K562 (cell line): Measurements from ENCODE around the gene NEK5. TPM values are rescaled to one million over a fixed set of nuclear protein-coding genes. Genes with fewer than 3 reads are reported as not detected.

ENCODE experiments used
- ASH1L ChIP-seq: fragments of 450-650 bp; IDR thresholded peaks from 2 replicates; pipeline ENCODE4 v1.6.1; 2018; ENCODE audit warnings: borderline replicate concordance, mild to moderate bottlenecking, low read depth; ENCODE audit not compliant: partially characterized antibody
- CCNT2 ChIP-seq: IDR thresholded peaks from 2 replicates; pipeline ENCODE4 v1.6.1; 2011; ENCODE audit warnings: borderline replicate concordance, low read depth, mild to moderate bottlenecking, moderate library complexity, mixed read lengths, low read length; ENCODE audit not compliant: insufficient read length; ENCODE audit errors: extremely low read depth
- EZH2 ChIP-seq: IDR thresholded peaks from 2 replicates; pipeline ENCODE4 v1.6.1; 2012; ENCODE audit warnings: low read depth, mild to moderate bottlenecking, inconsistent platforms, low read length, borderline replicate concordance
- FOXA1 ChIP-seq: fragments of 450-650 bp; IDR thresholded peaks from 2 replicates; pipeline ENCODE4 v1.6.1; 2016; ENCODE audit warnings: mild to moderate bottlenecking, borderline replicate concordance
- HMG20A ChIP-seq: fragments of 450-650 bp; formaldehyde crosslinking; conservative IDR thresholded peaks from 2 replicates; pipeline ENCODE4 v1.4.0; 2020; ENCODE audit warnings: mild to moderate bottlenecking, mixed read lengths
- KLF6 ChIP-seq: fragments of 250-450 bp; sonication (Bioruptor Pico); IDR thresholded peaks from 2 replicates; pipeline ENCODE4 v1.4.0; 2020; ENCODE audit warnings: mild to moderate bottlenecking, moderate library complexity, borderline replicate concordance
- LCOR ChIP-seq: sonication (generic); formaldehyde crosslinking; IDR thresholded peaks from 2 replicates; pipeline ENCODE4 v1.8.0; 2022; ENCODE audit warnings: mild to moderate bottlenecking, missing genetic modification reagents
- MCM2 ChIP-seq: fragments of 450-650 bp; IDR thresholded peaks from 2 replicates; pipeline ENCODE4 v1.6.1; 2017; ENCODE audit warnings: low read depth, mild to moderate bottlenecking
- NFIX ChIP-seq: fragments of 250-450 bp; sonication (Bioruptor Pico); IDR thresholded peaks from 2 replicates; pipeline ENCODE4 v1.4.0; 2020; ENCODE audit warnings: low read depth, mild to moderate bottlenecking, moderate library complexity
- POLR2G ChIP-seq: fragments of 200-400 bp; formaldehyde crosslinking; IDR thresholded peaks from 2 replicates; pipeline ENCODE4 v1.6.1; 2017; ENCODE audit warnings: low read depth, mild to moderate bottlenecking, antibody characterized with exemption, low read length, moderate library complexity
- ZNF184 ChIP-seq: sonication (generic); formaldehyde crosslinking; IDR thresholded peaks from 2 replicates; pipeline ENCODE4 v1.5.0; 2020; ENCODE audit warnings: missing genetic modification reagents
- ZNF589 ChIP-seq: fragments of 200-800 bp; sonication (Bioruptor generic); IDR thresholded peaks from 2 replicates; pipeline ENCODE4 v1.6.1; 2016; ENCODE audit warnings: low read depth, missing genetic modification characterization, missing compliant biosample characterization
- ZNF717 ChIP-seq: fragments of 250-450 bp; sonication (Bioruptor Pico); IDR thresholded peaks from 2 replicates; pipeline ENCODE4 v1.5.0; 2021
- polyA plus RNA-seq, 8 experiments: library from polyadenylated mRNA; depleted of rRNA in 4 of 8; stranded (reverse) in 5 of 8; unstranded in 3 of 8; fragments of >200 nt; fragmentation: Nextera tagmentation in 2 of 8; fragmentation: Illumina TruSeq in 1 of 8; extraction: Ambion mirVana in 2 of 8; extraction: Trizol in 1 of 8; gene quantifications; 2 replicates each; pipeline versions ENCODE4 v1.2.1 to v1.2.3, GENCODE V29; 2011 to 2014; ENCODE audit warnings: inconsistent platforms in 1 of 8, missing spikeins in 1 of 8
- total RNA-seq, 7 experiments: library from RNA; depleted of rRNA in 6 of 7; stranded (reverse); fragments of >200 nt in 6 of 7; fragmentation: Illumina TruSeq in 2 of 7; extraction: Trizol in 2 of 7; gene quantifications; 2 replicates each; pipeline versions ENCODE4 v1.2.1 to v1.2.3, GENCODE V29; 2011 to 2021; ENCODE audit warnings: low replicate concordance in 1 of 7
- TF ChIP-seq, protein P1 (sequence below): sonication (generic); formaldehyde crosslinking; IDR thresholded peaks from 2 replicates; pipeline ENCODE4 v1.8.1; 2023; ENCODE audit warnings: mild to moderate bottlenecking, missing genetic modification reagents
- TF ChIP-seq, protein P2 (sequence below): sonication (generic); formaldehyde crosslinking; IDR thresholded peaks from 2 replicates; pipeline ENCODE4 v1.8.0; 2023; ENCODE audit warnings: mild to moderate bottlenecking, missing genetic modification reagents
- TF ChIP-seq, protein P3 (sequence below): fragments of 450-650 bp; formaldehyde crosslinking; IDR thresholded peaks from 2 replicates; pipeline ENCODE4 v1.4.0; 2020; ENCODE audit warnings: mild to moderate bottlenecking
- TF ChIP-seq, protein P4 (sequence below): fragments of 450-650 bp; IDR thresholded peaks from one replicate; pipeline ENCODE4 v1.6.1; 2018; ENCODE audit warnings: mild to moderate bottlenecking, moderate library complexity; ENCODE audit not compliant: partially characterized antibody

Gene NEK5
- total and polyA plus RNA-seq, 9 of the 15 experiments (the other 6 are each of a cell fraction or from before 2014, with no cell fraction given) = 0.09 to 0.44 (median 0.33) TPM

DNA sequence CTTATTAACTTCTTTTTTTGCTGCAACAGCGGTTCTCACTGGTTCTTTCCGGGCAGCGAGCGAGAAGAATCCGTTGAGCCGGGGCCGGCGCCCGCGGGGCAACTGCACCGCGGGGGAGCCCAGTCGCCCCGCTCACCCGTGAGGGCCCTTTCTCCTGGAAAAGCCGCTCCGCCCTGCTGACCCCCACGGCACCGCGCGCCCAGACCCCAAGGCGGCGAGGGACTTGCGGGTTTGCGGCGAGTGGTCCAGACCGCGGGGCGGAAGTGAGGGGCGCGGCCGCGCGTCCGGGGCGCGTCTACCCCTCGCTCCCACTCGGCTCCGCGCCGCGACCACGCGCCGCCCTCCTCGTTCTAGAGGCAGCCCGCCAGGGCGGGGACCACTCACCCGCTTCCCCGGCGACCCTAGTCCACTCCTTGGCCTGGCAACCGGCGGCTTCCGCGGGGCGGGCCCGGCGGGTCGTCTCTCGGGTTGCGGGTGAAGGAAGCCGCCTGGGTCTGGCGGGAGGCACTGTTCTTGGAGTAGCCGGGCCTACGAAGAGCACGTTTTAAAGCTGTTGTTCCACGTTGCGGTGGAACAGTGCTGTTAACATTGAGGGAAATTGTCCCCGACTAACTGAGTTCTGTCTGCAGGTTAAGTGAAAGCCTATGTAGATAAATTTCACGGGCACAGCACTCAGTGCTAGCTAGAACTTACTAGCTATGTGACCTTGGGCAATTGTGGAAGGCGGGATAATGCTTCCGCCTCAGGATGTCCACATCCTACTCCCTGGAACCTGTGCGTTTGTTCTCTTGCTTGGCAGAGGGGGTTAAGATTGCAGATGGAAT lies 30.5 kb upstream of the NEK5 start, which contains the start of gene NEK3 (continued):
- TF ChIP-seq, protein P1, sequence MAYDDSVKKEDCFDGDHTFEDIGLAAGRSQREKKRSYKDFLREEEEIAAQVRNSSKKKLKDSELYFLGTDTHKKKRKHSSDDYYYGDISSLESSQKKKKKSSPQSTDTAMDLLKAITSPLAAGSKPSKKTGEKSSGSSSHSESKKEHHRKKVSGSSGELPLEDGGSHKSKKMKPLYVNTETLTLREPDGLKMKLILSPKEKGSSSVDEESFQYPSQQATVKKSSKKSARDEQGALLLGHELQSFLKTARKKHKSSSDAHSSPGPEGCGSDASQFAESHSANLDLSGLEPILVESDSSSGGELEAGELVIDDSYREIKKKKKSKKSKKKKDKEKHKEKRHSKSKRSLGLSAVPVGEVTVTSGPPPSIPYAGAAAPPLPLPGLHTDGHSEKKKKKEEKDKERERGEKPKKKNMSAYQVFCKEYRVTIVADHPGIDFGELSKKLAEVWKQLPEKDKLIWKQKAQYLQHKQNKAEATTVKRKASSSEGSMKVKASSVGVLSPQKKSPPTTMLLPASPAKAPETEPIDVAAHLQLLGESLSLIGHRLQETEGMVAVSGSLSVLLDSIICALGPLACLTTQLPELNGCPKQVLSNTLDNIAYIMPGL (CRISPR knock-in tag) = 0 out of 2 replicates have a peak, but pooled peaks have one; percentile 49
- TF ChIP-seq, protein P2, sequence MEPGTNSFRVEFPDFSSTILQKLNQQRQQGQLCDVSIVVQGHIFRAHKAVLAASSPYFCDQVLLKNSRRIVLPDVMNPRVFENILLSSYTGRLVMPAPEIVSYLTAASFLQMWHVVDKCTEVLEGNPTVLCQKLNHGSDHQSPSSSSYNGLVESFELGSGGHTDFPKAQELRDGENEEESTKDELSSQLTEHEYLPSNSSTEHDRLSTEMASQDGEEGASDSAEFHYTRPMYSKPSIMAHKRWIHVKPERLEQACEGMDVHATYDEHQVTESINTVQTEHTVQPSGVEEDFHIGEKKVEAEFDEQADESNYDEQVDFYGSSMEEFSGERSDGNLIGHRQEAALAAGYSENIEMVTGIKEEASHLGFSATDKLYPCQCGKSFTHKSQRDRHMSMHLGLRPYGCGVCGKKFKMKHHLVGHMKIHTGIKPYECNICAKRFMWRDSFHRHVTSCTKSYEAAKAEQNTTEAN = no peak
- TF ChIP-seq, protein P3, sequence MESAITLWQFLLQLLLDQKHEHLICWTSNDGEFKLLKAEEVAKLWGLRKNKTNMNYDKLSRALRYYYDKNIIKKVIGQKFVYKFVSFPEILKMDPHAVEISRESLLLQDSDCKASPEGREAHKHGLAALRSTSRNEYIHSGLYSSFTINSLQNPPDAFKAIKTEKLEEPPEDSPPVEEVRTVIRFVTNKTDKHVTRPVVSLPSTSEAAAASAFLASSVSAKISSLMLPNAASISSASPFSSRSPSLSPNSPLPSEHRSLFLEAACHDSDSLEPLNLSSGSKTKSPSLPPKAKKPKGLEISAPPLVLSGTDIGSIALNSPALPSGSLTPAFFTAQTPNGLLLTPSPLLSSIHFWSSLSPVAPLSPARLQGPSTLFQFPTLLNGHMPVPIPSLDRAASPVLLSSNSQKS (CRISPR knock-in tag) = no peak
- TF ChIP-seq CCNT2 (peak; percentile 41), LCOR (CRISPR knock-in tag) (peak; percentile 70), KLF6 (CRISPR knock-in tag) (no peak), POLR2G (peak; percentile 77), ZNF717 (no peak), EZH2 (no peak), MCM2 (no peak), NFIX (CRISPR knock-in tag) (no peak), ASH1L (peak; percentile 61), FOXA1 (no peak), ZNF184 (CRISPR knock-in tag) (no peak), ZNF589 (CRISPR knock-in tag) (no peak), HMG20A (CRISPR knock-in tag) (no peak)
- TF ChIP-seq, protein P4, sequence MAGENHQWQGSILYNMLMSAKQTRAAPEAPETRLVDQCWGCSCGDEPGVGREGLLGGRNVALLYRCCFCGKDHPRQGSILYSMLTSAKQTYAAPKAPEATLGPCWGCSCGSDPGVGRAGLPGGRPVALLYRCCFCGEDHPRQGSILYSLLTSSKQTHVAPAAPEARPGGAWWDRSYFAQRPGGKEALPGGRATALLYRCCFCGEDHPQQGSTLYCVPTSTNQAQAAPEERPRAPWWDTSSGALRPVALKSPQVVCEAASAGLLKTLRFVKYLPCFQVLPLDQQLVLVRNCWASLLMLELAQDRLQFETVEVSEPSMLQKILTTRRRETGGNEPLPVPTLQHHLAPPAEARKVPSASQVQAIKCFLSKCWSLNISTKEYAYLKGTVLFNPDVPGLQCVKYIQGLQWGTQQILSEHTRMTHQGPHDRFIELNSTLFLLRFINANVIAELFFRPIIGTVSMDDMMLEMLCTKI = no peak
